HS-27A (cell line): ENCODE measurements around the gene OR2A2.
"Not testable (repeated sequence)": the region's sequence is repeated elsewhere in the genome, so short reads cannot be mapped to it uniquely, and the experiment has no call there.

Experiments
- DNase-seq: peaks from one replicate; pipeline ENCODE4 v3.0.0-alpha.2; 2012; ENCODE audit warnings: low read depth, missing footprints

Gene OR2A2

GRCh38 chr7:144109283-144109682 is at the start of gene OR2A2:
TSS of gene OR2A2 (plus strand) at chr7:144109583. CDS start at chr7:144109583, 0 bp downstream.
- no peak for DNase-seq

- no peak for DNase-seq
Observed at GRCh38 chr7:144063710-144064109, 45.7 kb upstream of the OR2A2 start.

DNA sequence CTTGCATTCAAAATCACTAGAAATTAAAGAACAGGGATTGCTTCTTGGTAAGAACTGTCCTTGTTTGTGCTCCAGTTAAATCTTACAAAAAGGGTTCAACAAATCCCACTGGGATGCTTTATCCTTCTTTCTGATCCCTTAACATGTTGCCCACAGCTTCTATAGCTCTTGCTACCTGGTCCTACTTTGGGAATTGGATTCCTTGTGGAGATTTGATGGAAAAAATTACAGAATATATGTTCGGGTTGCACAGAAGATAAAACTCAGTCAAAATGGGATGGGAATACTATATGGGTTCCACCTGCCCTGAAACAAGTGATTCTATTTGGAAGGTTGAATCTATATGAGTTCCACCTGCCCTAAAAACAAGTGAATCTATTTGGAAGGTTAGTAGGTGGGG is 39.9 kb upstream of the OR2A2 start, which contains the start of gene OR2A25:
TSS of gene OR2A25 (plus strand) at position 301 of the 400 bp plus-strand sequence. CDS start 4,409 bp downstream, outside the sequence.
- no peak for DNase-seq

- no peak for DNase-seq
Observed at GRCh38 chr7:144069953-144070352, 39.4 kb upstream of the OR2A2 start.

- no peak for DNase-seq
Observed at GRCh38 chr7:144074374-144074773, 35.0 kb upstream of the OR2A2 start.

GRCh38 chr7:144085978-144086377 is 23.4 kb upstream of the OR2A2 start, which contains the start of gene OR2A12:
TSS of gene OR2A12 (plus strand) at chr7:144086278. CDS start at chr7:144095108, 8,830 bp downstream.
- no peak for DNase-seq

DNA sequence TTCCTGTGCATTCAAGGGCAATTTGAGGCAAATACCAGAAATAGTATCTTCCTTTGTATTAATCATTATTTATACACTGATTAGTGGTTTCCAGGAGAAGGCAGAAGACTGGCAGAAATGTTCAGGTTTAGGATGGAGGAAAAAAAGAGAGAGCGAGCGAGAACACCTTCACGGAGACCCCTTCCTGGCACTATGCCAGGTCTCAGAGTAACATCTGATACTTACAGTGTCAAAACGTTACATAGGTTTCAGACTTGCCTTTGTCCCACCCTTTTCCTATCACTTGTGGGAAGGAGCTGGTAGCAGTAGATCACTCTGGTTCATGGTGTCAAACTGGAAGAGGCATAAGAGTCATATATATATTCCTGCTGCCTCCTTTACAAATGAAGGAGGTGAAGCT is 22.7 kb upstream of the OR2A2 start:
- no peak for DNase-seq

DNA sequence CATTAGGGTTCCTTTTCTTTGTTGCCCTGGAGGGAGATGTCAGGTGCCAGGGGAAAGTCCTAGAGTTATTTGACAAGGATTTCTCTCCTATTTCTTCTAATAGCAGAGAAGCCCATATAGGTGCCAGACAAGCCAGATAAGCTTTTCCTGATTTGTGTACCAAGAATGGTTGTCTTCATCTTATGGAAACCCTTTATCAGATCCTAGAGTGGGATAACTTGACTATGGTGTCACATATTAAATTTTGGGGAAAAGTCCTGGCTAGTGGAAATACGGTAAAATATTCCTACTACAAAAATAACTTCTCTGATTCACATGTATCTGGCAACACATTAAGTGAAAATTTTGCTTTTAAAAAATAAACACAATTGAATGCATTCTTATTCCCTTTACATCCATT is 22.2 kb upstream of the OR2A2 start:
- no peak for DNase-seq

- no peak for DNase-seq
Observed at GRCh38 chr7:144090667-144091066, 18.7 kb upstream of the OR2A2 start.

- no peak for DNase-seq
Observed at GRCh38 chr7:144098776-144099175, 10.6 kb upstream of the OR2A2 start.

- no peak for DNase-seq
Observed at GRCh38 chr7:144100607-144101006, 8.8 kb upstream of the OR2A2 start.

GRCh38 chr7:144102041-144102440 is 7.3 kb upstream of the OR2A2 start:
- no peak for DNase-seq

DNA sequence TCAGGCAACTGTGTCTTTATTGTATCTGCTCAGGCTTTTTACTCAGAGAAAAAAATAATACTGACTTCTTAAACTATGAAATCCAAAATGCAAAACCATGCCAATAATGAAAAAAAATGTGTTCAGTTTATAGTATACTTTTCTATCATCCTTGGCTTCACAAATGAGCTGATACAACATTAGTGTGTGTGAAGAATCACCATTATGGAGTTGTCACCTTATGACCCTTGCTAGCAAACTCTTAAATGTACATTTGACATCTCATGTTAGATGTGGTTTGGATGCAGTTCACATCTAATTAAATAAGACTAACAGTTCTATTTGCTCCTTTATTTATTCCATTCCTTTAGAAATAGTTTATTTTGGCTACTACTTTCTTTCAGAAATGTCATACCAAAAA is 4.2 kb upstream of the OR2A2 start:
- DNase-seq = no peak

DNA sequence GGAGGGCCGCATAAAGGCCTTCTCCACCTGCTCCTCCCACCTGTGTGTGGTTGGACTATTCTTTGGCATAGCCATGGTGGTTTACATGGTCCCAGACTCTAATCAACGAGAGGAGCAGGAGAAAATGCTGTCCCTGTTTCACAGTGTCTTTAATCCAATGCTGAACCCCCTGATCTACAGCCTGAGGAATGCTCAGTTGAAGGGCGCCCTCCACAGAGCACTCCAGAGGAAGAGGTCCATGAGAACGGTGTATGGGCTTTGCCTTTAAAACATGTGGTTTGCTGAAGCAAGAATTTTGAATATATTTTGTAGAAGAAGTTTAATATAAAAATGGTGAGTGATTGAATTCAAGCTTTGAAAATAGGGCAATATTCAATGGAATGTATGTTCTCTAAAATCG is 889 bp downstream of the OR2A2 start:
- DNase-seq = no peak

DNA sequence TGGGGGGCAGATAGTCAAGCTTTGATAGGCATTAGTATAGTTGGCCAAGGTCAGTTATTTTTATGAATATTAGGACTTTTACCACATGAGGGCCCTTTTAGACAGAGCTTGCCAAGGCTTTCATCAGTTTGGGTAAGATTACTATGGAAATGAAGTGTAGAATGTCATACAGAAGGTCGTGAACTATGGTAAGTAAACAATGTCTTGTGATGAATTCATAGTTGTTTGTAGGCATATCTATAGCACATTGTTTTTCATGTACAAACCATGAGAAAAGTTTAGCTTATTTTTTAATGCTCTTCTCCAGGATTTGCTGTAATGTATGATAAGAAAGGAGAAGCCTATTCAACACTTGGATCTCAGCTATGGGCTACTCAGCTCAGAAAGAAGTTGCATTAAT is 4.3 kb downstream of the OR2A2 start:
- DNase-seq = no peak

DNA sequence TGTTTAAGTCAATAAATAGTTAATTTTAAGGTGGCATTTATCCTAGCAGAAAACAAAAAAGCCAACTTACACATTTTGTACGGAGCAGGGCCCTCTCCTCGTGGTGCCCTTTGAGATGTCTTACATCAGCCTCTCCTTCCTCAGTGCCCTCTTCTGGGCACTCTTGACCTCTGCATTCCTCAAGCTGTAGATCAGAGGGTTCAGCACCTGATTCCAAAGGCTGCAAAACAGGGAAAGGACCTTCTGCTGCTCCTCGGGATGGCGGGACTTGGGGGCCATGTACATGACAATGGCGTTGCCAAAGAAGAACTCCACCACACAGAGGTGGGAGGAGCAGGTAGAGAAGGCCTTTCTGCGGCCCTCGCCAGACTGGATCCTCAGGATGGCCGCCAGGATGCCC is 9.0 kb downstream of the OR2A2 start:
- no peak for DNase-seq

- no peak for DNase-seq
Observed at GRCh38 chr7:144122876-144123275, 13.5 kb downstream of the OR2A2 start, which contains the start of gene OR2A14. TSS of gene OR2A14 (plus strand) at chr7:144123176. CDS start at chr7:144129113, 5,937 bp downstream.

DNA sequence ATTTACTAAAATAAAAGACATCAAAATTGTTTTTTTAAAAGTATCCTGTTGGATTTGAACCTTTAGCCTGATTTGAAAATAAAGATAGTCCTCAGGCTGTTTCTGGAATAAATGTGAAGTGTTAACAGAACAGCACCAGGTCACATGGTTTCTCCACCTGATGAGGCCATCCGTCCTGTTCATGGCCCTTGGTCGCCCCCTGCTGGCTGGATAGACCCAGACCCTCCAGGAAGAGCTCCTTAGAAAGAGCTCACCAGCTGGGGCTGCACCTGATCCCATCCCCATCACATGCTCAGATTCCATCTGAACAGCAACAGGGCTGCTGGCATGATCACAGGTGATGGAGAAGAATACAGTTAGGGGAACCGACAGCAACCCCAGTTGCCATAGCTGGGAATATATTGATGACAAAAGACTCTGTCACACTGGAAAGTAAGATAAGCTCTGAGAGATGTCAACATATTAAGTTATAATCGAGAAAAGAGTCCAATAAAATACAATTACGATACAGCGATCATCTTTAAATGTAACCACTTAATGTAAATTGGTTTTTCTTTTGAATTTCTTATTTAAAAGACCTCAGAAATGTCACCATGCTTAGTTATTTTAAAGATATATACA is 18.4 kb downstream of the OR2A2 start:
- DNase-seq = peak; percentile 40

DNA sequence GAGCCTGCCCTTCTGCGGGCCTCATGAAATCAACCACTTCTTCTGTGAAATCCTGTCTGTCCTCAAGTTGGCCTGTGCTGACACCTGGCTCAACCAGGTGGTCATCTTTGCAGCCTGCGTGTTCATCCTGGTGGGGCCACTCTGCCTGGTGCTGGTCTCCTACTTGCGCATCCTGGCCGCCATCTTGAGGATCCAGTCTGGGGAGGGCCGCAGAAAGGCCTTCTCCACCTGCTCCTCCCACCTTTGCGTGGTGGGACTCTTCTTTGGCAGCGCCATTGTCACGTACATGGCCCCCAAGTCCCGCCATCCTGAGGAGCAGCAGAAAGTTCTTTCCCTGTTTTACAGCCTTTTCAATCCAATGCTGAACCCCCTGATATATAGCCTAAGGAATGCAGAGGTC is 20.2 kb downstream of the OR2A2 start:
- DNase-seq = not testable (repeated sequence)

DNA sequence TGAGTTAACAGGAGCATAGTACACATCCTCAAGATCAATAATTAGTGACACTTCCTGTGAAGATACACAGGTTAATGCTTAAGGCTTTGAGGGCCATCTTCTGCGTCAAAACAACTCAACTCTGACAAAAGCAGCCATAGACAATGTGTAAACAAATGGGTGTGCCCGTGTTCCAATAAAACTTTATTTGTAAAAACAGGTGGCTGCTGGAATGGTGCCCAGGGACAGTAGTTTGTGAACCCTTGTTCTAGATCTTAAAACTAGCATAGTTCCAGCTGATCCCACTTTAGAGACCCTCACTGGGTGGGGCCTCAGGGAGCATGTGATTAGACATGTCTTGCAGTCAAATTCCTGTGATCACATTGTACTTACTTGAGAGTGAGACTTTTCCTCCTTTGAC is 21.3 kb downstream of the OR2A2 start:
- DNase-seq = no peak

DNA sequence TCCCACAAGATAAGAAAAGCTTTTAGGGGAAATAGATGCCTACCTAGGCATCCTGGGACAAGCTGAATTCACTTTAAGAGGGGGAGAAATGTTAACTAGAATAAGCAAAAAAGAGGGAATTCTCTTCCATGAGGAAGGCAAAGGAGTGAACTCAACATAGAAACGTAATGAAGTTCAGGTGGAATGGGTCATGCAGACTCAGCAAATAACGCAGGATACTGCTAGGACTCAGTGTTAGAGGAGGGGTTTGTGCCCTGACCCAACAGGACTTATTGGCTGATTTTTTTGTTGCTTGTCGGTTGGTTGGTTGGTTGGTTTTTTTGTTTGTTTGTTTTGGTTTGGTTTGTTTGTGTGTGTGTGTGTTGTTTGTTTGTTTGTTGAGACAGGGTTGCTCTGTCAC is 22.9 kb downstream of the OR2A2 start:
- no peak for DNase-seq

- no peak for DNase-seq
Observed at GRCh38 chr7:144133307-144133706, 23.9 kb downstream of the OR2A2 start.

GRCh38 chr7:144134116-144134515 is 24.7 kb downstream of the OR2A2 start:
- DNase-seq = no peak

GRCh38 chr7:144137501-144137900 is 28.1 kb downstream of the OR2A2 start:
- no peak for DNase-seq
